ENCODE measurements around the gene GPR25.

- TF ChIP-seq POLR2A (IDR thresholded peaks at IDR 0.05) (no peak), CTCF (IDR thresholded peaks at IDR 0.05) (no peak)
These were observed 3.4 kb upstream of the GPR25 start for GRCh38 chr1:200869376-200869752.
